G401 (cell line): ENCODE data around the gene CEBPZ. TPM values are rescaled to one million over a fixed set of nuclear protein-coding genes. Genes with fewer than 3 reads are reported as not detected.
"Not testable (repeated sequence)": the region's sequence is repeated elsewhere in the genome, so short reads cannot be mapped to it uniquely, and the experiment has no call there.

Source experiments
- DNase-seq: peaks from one replicate; pipeline ENCODE4 v3.0.0-alpha.2; 2015; ENCODE audit warnings: low spot score
- in situ Hi-C: cut with HindIII; loops from 2 replicates; pipeline ENCODE4 v1.10.0; 2016; ENCODE audit warnings: low sequenced_read_pairs, mixed read lengths
- total RNA-seq: library from RNA; depleted of rRNA; stranded (reverse); fragments of >200 nt; shearing (Covaris generic); gene quantifications from 2 replicates; pipeline ENCODE4 v1.2.3, GENCODE V29; 2014

CEBPZ gene
- total RNA-seq, 1 experiment from 2014 or later: 63.4 TPM

DNA sequence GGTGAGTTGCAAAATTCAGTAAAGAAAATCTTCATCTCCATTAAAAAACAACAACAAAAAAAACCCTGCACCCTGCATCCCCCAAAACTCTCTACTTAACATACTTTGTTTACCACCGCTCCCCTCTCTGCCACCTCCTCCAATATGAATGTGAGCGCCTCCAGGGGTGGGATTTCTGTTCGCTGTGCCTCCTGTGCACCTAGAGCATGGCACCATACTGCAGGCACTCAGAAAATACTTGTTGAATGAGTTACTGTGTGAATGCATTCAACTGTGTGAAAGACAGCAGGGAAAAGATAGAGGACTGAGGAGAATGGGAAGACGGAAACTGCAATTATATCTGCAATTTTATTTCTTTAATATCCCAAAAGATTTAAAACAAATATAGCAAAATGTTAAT is 4.5 kb downstream of the CEBPZ start:
- in situ Hi-C loops: no loop called here
- no peak for DNase-seq

DNA sequence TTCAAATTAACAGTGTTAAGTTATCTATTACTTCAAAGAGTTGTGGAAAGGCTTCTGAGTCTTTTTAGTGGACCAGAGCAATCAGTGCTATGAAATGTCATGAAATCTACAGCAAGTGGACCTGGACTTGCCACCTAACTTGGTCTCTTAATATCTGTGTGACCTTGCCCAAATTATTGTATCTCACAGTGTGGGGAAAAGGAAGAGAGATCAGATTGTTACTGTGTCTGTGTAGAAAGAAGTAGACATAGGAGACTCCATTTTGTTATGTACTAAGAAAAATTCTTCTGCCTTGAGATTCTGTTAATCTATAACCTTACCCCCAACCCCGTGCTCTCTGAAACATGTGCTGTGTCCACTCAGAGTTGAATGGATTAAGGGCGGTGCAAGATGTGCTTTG is 6.3 kb downstream of the CEBPZ start:
- in situ Hi-C loops, DNase-seq: not testable (repeated sequence)

DNA sequence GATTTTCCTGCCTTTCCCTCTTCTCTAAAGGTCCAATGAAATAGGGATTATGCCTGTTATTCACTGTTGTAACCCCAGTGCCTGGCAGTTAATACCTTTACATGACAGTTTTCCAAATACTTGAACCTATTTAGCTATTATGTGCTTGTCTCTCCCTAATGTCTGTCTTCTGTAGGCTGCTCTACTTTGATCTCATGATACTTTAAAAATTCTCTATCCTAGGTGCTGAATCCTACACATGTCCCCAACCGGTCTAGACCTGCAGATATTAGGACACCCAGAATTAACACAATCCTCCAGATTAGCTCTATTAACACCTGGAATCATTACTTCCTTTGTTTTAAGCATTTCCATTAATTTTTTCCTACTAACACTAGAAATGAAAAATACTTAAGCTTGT is 7.3 kb downstream of the CEBPZ start:
- in situ Hi-C loops: no loop called here
- no peak for DNase-seq

DNA sequence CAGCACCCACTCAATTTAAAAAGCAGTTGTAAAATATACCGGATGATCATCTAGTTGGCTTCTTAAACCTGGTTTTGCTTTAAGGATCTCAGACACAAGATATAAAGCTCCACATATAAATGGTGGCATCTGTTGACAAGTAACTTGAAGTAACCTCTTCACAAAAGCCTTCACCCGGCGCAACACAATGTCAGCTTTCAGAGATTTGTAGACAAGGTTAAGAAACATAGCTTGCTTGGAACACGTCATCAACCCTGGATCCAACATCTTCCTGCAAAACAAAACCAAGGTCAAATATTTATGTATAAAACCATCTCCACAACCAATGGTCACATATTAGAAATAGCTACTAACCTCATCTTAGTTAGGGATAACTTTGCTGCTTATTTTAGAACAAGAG is 8.3 kb downstream of the CEBPZ start:
- in situ Hi-C loops: no loop called here
- no peak for DNase-seq

DNA sequence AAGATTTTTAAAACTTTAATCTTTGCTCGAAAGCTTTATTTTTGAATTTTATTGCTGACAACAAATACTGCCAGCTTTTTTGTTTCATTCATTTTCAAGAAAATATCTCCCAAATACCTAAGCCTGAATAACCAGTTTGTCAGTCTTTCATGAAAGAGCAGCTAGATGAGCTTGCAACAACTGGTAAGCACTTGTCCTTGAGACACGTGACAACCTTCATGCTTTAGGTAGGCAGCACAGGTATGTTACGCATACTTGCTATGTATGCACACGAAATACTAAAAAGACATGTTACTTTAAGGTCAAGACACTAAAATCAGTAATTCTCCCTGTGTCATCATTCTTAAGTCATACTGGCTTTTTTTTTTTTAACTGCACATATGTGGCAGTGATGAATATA is 12.3 kb downstream of the CEBPZ start:
- in situ Hi-C loops: no loop called here
- no peak for DNase-seq

DNA sequence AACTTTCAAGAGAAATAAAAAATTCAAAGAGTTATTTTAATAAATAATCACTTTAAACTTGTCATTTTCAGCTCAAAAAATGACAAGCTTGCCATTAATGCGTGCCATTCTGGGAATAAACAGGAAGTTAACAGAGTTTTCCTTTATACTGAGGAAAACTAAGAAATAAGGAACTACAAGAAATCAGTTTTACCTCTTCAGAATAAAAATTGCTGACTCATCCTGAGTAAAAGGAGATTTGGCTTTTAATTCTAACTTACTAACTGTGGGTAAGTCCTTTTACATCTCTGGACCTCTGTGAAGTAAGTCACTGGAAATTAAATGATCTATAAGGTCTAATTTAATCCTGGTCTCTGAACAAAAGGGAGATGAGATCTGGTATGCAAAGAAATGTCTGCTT is 16.1 kb downstream of the CEBPZ start:
- in situ Hi-C loops: no loop called here
- DNase-seq: no peak

DNA sequence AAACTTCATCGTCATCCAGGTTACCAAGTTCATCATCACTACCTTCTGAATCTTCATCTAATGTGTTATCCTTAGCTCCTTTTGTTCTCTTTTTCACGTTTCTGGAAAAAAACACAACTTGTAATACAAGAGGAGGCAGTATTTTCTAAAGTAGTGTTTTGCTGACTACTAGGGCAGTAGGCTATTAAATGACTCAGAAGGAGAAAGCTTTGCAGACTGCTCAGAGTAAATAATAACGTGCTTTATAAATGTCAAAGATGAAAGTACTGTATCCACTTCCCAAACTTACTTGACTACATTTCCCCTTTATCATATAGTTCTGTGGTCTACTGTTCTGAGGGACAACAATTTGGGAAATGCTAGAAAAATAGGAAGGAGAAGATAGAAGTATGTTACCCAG is 19.5 kb downstream of the CEBPZ start:
- DNase-seq: no peak

DNA sequence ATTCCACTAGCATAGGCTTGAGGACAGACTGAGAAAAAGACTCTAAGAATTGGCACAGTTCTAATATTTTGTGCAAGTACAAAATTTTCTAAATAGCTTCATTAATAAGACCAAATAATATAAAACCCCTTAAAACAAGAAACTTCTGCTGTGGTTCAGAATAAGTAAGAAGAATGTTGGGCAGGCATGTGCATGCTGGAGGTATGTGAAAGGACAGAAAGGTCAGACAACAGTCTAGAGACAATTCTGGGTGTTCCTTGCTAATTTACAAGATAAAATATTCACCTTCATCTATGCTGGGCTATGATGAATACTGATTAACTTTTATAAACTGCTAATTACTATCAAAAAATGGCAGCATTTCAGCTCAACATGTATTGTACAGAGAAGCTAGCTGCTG is 20.2 kb downstream of the CEBPZ start:
- in situ Hi-C loops: no loop called here

More for the DNA sequence above, 19.5 kb downstream of the CEBPZ start:
- in situ Hi-C loops: no loop called here

DNA sequence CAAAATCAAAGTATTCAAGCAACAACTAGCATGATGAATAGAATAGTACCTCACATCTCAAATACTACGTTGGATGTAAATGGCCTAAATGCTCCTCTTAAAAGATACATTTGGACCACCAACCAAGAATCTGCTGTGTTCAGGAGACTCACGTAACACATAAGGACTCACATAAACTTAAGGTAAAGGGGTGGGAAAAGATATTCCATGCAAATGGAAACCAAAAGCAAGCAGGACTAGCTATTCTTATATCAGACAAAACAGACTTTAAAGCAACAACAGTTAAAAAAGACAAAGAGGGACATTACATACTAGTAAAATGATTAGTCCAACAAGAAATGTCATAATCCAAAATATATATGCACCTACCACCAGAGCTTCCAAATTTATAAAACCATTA is 24.6 kb downstream of the CEBPZ start:
- in situ Hi-C loops, DNase-seq: not testable (repeated sequence)

More for the DNA sequence above, 20.2 kb downstream of the CEBPZ start:
- DNase-seq: no peak

DNA sequence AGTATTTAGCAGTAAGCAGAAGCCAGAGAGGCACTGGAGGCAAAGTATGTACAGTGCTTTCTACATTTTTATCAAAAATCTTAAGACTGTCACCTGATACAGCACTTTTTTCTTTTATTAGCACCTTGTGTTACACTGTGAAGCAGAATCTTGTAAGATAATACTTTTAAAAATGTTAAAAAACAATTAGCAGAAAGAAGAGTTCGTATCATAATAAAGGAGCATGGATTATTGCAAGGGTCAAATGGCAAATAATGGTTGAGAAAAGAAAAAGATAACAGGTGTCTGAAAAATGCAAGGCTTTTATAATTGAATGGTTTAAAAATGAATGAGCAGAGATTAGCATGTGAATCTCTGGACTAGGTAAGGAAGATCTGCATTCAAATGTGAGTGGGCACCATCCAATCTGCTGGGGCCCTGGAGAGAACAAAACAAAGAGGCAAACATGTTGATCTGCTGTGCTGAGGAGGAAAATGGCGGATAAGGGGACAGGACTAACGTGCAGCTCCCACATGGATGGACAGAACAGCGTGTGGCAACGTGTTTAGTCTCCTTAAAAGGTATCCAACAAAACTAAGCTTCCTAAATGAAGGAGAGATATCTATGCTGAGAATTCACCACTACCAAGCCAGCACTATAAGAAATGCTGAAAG is 25.6 kb downstream of the CEBPZ start:
- in situ Hi-C loops: no loop called here
- no peak for DNase-seq

DNA sequence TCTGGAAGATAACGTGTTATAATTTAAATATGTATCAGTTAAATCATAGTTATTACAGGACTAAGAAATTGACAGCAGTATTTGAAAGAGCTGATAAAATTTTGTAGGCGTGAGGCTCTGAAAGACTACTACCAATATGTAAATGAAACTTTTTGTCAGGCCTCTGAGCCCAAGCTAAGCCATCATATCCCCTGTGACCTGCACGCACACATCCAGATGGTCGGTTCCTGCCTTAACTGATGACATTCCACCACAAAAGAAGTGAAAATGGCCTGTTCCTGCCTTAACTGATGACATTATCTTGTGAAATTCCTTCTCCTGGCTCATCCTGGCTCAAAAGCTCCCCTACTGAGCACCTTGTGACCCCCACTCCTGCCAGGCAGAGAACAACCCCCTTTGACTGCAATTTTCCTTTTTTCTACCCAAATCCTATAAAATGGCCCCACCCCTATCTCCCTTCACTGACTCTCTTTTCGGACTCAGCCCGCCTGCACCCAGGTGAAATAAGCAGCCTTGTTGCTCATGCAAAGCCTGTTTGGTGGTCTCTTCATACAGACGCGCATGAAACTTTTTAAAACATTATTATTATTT is 26.2 kb downstream of the CEBPZ start:
- in situ Hi-C loops, DNase-seq: not testable (repeated sequence)

DNA sequence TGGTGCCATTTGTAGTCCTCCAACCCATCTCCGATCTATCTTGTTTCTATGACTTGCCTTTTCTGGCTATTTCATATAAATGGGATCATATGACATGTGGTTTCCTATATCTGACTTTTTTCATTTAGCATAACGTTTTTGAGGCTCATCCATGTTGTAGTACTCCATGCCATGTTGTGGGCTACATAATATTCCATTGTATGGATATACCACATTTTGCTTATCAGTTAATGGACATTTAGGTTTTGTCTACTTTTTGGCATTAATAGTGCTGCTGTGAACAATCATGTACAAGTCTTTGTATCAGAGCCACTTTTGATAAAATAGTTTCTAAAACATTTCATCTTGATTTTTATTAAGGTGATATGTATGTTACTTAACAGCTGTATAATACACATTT is 27.7 kb downstream of the CEBPZ start:
- in situ Hi-C loops: no loop called here
- no peak for DNase-seq

DNA sequence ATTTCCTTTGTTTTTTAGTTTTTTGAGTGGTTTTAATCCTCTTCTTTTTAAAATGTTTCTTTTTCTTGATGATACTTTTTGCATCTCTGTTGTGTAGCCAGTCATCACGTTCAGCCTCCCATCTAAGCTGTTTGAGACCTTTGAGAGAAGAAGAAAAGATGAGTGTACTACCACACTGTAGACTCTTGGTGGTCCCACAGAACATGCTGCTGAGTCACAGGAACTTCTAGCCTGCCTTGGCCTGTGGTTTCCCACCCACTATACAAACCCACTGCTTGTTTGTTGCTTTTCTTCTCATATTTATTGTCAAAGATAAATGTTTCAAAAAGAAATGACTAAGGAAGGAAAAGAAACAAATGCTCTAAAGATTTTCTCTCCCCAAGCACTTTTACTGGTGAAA is 29.6 kb downstream of the CEBPZ start:
- no peak for DNase-seq
- in situ Hi-C loops: no loop called here

DNA sequence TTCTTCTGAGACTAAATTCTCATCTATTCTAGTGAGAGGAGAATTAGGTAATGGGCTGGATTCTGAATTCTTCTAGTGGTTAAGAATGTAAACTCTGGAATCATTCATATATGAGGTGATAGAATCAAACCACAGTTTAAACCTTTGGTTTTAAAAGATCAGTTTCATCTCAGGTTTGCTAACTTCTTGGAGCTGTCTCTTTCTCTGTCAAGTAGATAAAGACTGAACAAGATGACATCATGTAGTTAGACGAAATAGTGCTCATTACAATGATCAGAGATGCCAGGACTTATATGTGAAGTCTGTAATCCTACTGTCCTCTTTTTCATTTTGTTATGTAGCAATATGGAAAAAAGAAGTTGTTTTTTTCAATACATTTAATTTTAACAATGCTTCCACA is 30.2 kb downstream of the CEBPZ start:
- no peak for DNase-seq
- in situ Hi-C loops: no loop called here

DNA sequence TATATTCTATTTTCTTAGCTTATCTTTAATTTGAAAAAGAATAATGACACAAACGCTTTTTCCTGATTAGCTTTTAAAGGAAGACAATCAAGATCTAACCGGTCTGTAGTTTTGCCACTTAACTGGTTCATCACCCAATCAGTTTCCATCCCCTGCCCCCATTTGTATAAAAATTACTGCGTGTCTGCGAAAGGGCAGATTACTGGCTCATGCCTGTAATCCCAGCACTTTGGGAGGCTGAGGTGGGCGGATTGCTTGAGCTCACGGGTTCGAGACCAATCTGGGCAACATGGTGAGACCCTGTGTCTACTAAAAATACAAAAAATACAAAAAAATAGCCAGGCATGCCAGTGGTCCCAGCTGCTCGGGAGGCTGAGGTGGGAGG is 32.7 kb downstream of the CEBPZ start:
- DNase-seq: no peak
- in situ Hi-C loops: no loop called here

DNA sequence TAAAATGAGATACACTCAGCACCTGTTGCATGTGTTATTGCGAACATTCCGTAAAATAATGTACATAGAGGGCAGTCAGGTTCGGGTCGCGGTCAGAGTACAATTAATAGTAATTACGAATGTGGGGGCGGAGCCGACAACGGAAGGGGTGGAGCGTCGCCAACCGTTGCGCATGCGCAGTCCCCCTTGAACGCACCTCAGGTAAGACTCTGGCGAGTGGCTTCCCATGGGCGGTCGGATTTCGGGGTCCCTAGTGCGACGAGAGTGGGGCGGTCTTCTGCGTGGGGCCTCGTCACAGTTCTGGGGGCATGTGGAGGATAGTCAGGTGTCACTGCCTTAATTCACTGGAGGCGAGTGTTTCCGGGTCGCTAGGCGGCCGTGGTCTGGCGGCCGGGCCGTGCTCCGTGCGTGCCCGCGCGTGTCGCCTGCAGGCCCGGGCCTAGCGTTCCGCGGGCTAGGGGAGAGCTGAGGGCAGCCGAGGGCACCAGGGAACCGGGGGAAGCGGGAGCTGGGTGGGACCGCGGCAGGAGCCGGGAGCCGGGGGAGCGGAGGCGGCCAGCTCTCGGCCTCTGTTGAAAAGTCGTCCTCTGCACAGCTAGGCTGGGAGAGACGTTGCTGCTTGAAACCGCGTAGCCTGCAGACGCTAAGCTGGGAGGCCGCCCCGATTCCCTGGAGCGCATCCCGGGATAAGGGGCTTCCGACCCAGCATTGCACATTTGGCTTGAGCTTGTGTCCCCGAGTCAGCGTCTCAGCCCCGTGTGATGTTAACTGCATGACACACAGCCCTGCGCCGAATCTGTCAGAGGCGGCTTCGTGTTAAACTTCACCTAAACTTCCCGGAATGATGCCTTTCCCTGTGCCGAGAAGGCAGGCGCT is 34.8 kb downstream of the CEBPZ start, which contains the start of gene CEBPZOS:
Gene CEBPZOS, plus strand, starts transcription at position 177 of the 876 bp plus-strand sequence. CDS start 3,209 bp downstream, outside the sequence.
- peak; percentile 83 for DNase-seq
- in situ Hi-C loops: no loop called here

DNA sequence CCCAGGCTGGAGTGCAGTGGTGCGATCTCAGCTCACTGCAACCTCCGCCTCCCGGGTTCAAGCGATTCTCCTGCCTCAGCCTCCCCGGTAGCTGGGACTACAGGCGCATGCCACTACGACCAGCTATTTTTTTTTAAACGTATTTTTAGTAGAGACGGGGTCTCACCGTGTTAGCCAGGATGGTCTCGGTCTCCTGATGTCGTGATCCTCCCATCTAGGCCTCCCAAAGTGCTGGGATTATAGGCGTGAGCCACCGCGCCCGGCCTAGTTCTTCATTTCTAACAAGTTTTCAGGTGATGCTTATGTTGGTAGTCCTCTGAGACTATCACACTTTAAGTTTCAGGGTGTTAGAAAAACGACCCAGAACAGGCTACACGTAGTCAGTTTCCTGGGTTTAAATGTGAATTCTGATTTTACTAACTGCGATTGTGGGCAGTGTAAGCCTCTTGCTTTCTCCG is 35.5 kb downstream of the CEBPZ start:
- DNase-seq, in situ Hi-C loops: not testable (repeated sequence)

DNA sequence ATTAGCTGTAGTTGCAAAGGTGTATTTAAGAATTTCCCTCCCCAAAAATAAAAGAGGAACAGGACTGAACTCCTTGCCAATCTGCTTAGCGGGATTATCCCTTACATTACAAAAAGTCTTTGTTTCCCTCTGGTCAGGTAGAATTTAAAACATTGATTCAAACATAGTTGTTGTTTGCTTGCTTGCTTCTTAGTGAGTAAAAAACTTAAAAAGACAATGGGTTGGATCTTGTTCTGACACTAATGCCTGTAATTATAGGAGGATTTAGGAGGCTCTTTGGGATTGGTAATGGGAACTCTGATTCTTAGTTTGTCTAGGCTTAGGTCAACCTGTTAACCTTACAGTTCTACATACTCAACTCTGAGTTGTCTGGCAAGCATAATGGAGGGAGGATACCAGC is 38.8 kb downstream of the CEBPZ start:
- no peak for DNase-seq
- in situ Hi-C loops: no loop called here

DNA sequence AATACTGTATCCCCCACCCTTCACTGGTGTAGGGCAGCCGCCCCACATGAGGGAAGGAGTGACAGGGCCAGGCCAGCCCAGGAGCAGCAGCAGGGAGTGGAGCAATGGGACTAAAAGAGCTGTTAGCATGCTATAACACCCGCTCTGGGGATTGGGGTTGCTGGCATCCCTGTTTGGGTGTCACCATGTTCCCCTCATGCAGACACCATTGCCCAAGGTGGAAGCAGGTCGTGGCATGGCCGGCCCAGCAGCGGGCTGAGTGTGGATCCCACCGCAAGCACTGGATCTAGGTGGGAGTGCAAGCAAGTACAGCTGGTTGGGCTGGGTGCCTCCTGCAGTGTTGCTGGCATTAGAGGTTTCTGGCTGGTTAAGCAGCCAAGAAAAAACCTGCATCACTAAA is 39.6 kb downstream of the CEBPZ start:
- in situ Hi-C loops: no loop called here
- DNase-seq: no peak

DNA sequence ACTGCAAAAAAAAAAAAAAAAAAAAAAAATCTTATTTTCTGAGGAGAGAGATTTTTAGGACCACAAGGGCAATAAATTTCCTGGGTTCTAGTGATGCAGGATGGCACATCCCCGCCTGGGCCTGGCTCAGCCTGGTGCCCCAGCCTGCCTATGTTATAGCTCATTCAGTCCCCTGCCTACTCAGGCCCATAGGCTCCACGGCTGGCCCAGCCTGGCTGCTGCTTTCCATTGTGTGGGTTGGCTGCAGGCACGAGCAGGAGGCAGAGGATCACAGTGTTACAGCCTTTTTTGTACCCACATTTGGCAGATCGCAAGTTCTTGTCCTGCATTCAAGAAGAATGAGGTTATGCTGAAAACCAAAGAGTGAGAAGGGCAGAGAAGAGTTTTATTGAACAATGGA is 40.1 kb downstream of the CEBPZ start:
- DNase-seq: no peak
- in situ Hi-C loops: no loop called here
